ENCODE measurements around the gene TPRX2. TPM values are rescaled to one million over a fixed set of nuclear protein-coding genes. Genes with fewer than 3 reads are reported as not detected.
A peak's percentile ranks its signal among the peaks of the same experiment; 100 is the strongest.

TPRX2 gene
- total and polyA plus RNA-seq, 2 experiments from 2014 or later: not detected

DNA sequence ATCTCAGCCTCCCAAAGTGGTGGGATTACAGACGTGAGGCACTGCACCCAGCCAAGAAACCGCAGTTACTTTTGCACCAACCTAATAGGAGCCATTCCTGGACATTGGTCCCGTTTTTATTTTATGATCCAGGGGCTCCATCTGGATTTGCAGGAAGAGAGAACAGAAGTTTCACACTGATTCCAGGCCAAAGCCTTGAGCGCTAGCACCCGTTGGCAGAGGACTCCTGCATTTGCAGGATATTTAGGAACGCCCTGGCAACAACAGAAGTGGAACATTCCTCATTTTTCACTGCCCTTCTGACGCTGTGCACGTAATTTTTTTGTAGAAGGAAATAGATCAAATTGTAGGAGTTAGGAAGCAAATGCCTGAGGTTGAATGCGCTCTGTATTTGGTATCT is 38.8 kb downstream of the TPRX2 start:
- Histone ChIP-seq H3K27me3 (ENCODE audit: insufficient read depth) (no peaks in the 10 kb centered on the region), H3K9me2 (ENCODE audit: insufficient read depth) (no peaks in the 10 kb centered on the region), H3K36me3 (ENCODE audit: insufficient read depth) (no peaks in the 10 kb centered on the region), H3K4me2 (no peak overlapping the region), H4K20me1 (replicated peaks; ENCODE audit: insufficient read depth) (no peaks in the 10 kb centered on the region), H3F3A (replicated peaks; ENCODE audit: low read depth) (no peaks in the 10 kb centered on the region), H3K27ac (ENCODE audit: low read depth) (no peak overlapping the region), H3K79me2 (replicated peaks; ENCODE audit: insufficient read depth) (no peaks in the 10 kb centered on the region), H3K4me3 (no peak overlapping the region), H2AFZ (peak overlapping the region; percentile 83; the same call in 1 of the 2 replicates), H3K4me1 (ENCODE audit: insufficient read depth) (no peaks in the 10 kb centered on the region)
- peaks cover 3% of the 10 kb centered on the region for H3K27me3 Mint-ChIP-seq (ENCODE audit: insufficient read depth, low read depth, poor library complexity)
- no peak for ATAC-seq
- H3K9me3 Mint-ChIP-seq: peaks cover 5% of the 10 kb centered on the region
- no peak overlapping the region; the same call in 1 of the 2 replicates for H3K27ac Mint-ChIP-seq
- H3K4me1 Mint-ChIP-seq: no peaks in the 10 kb centered on the region
- TF ChIP-seq EZH2phosphoT487 (IDR thresholded peaks at IDR 0.05; ENCODE audit: unreplicated experiment) (no peak), NANOG (IDR thresholded peaks at IDR 0.05; ENCODE audit: borderline replicate concordance) (no peak), EZH2 (IDR thresholded peaks at IDR 0.05; ENCODE audit: low read depth, unreplicated experiment) (no peak), ZNF114 (CRISPR knock-in tag; IDR thresholded peaks at IDR 0.05) (no peak)
- TF ChIP-seq, protein P1, sequence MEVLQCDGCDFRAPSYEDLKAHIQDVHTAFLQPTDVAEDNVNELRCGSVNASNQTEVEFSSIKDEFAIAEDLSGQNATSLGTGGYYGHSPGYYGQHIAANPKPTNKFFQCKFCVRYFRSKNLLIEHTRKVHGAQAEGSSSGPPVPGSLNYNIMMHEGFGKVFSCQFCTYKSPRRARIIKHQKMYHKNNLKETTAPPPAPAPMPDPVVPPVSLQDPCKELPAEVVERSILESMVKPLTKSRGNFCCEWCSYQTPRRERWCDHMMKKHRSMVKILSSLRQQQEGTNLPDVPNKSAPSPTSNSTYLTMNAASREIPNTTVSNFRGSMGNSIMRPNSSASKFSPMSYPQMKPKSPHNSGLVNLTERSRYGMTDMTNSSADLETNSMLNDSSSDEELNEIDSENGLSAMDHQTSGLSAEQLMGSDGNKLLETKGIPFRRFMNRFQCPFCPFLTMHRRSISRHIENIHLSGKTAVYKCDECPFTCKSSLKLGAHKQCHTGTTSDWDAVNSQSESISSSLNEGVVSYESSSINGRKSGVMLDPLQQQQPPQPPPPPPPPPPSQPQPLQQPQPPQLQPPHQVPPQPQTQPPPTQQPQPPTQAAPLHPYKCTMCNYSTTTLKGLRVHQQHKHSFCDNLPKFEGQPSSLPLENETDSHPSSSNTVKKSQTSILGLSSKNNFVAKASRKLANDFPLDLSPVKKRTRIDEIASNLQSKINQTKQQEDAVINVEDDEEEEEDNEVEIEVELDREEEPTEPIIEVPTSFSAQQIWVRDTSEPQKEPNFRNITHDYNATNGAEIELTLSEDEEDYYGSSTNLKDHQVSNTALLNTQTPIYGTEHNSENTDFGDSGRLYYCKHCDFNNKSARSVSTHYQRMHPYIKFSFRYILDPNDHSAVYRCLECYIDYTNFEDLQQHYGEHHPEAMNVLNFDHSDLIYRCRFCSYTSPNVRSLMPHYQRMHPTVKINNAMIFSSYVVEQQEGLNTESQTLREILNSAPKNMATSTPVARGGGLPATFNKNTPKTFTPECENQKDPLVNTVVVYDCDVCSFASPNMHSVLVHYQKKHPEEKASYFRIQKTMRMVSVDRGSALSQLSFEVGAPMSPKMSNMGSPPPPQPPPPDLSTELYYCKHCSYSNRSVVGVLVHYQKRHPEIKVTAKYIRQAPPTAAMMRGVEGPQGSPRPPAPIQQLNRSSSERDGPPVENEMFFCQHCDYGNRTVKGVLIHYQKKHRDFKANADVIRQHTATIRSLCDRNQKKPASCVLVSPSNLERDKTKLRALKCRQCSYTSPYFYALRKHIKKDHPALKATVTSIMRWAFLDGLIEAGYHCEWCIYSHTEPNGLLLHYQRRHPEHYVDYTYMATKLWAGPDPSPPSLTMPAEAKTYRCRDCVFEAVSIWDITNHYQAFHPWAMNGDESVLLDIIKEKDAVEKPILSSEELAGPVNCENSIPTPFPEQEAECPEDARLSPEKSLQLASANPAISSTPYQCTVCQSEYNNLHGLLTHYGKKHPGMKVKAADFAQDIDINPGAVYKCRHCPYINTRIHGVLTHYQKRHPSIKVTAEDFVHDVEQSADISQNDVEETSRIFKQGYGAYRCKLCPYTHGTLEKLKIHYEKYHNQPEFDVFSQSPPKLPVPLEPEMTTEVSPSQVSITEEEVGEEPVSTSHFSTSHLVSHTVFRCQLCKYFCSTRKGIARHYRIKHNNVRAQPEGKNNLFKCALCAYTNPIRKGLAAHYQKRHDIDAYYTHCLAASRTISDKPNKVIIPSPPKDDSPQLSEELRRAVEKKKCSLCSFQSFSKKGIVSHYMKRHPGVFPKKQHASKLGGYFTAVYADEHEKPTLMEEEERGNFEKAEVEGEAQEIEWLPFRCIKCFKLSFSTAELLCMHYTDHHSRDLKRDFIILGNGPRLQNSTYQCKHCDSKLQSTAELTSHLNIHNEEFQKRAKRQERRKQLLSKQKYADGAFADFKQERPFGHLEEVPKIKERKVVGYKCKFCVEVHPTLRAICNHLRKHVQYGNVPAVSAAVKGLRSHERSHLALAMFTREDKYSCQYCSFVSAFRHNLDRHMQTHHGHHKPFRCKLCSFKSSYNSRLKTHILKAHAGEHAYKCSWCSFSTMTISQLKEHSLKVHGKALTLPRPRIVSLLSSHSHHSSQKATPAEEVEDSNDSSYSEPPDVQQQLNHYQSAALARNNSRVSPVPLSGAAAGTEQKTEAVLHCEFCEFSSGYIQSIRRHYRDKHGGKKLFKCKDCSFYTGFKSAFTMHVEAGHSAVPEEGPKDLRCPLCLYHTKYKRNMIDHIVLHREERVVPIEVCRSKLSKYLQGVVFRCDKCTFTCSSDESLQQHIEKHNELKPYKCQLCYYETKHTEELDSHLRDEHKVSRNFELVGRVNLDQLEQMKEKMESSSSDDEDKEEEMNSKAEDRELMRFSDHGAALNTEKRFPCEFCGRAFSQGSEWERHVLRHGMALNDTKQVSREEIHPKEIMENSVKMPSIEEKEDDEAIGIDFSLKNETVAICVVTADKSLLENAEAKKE (CRISPR knock-in tag; IDR thresholded peaks at IDR 0.05): no peak
- TF ChIP-seq, protein P2, sequence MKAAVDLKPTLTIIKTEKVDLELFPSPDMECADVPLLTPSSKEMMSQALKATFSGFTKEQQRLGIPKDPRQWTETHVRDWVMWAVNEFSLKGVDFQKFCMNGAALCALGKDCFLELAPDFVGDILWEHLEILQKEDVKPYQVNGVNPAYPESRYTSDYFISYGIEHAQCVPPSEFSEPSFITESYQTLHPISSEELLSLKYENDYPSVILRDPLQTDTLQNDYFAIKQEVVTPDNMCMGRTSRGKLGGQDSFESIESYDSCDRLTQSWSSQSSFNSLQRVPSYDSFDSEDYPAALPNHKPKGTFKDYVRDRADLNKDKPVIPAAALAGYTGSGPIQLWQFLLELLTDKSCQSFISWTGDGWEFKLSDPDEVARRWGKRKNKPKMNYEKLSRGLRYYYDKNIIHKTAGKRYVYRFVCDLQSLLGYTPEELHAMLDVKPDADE (IDR thresholded peaks at IDR 0.05): no peak
- TF ChIP-seq, protein P3, sequence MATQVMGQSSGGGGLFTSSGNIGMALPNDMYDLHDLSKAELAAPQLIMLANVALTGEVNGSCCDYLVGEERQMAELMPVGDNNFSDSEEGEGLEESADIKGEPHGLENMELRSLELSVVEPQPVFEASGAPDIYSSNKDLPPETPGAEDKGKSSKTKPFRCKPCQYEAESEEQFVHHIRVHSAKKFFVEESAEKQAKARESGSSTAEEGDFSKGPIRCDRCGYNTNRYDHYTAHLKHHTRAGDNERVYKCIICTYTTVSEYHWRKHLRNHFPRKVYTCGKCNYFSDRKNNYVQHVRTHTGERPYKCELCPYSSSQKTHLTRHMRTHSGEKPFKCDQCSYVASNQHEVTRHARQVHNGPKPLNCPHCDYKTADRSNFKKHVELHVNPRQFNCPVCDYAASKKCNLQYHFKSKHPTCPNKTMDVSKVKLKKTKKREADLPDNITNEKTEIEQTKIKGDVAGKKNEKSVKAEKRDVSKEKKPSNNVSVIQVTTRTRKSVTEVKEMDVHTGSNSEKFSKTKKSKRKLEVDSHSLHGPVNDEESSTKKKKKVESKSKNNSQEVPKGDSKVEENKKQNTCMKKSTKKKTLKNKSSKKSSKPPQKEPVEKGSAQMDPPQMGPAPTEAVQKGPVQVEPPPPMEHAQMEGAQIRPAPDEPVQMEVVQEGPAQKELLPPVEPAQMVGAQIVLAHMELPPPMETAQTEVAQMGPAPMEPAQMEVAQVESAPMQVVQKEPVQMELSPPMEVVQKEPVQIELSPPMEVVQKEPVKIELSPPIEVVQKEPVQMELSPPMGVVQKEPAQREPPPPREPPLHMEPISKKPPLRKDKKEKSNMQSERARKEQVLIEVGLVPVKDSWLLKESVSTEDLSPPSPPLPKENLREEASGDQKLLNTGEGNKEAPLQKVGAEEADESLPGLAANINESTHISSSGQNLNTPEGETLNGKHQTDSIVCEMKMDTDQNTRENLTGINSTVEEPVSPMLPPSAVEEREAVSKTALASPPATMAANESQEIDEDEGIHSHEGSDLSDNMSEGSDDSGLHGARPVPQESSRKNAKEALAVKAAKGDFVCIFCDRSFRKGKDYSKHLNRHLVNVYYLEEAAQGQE (IDR thresholded peaks at IDR 0.05; ENCODE audit: unreplicated experiment): no peak
- no peak for DNase-seq (ENCODE audit: low spot score)
- no peak overlapping the region for H3K4me3 Mint-ChIP-seq
- peaks cover 1% of the 10 kb centered on the region; the same call in 2 of the 3 replicates for H3K36me3 Mint-ChIP-seq (ENCODE audit: low read depth)

All from GM23338 (cell line).